ENCODE results near the gene KCNQ1.

Gene KCNQ1

GRCh38 chr11:2759228-2760195 is 314.7 kb downstream of the KCNQ1 start:
- no peak for DNase-seq

DNA sequence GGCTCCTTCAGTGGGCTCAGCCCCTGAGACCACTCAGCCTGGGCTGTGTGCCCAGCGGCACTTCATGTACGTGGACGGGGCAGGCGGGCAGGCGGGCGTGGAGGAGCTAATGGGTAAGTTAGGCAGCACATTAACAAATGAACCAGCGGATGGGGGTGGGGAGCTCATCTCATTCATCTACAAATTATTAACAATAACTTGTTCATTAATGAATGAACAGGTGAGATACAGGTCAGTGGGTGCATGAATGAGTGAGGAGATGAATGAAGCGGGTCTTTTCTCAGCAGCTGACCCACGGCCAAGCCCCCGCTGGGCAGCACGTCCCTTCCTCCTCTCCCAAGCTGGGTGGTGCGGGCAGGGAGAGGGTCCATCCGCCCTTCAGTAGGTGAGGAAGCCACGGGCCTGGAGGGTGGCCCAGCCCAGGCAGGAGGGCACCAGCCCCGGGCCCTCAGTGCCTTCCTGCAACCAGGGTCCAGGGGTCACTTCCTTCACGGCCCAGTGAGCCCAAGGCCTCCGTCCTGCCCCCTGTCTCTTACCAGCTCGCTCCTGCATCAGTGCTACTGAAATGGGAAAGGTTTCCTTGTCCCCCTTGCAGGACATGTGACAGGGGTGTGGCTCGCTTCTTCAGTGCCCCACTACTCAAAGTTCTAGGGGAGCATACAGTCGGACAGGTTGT is 315.5 kb downstream of the KCNQ1 start:
- no peak for DNase-seq

DNA sequence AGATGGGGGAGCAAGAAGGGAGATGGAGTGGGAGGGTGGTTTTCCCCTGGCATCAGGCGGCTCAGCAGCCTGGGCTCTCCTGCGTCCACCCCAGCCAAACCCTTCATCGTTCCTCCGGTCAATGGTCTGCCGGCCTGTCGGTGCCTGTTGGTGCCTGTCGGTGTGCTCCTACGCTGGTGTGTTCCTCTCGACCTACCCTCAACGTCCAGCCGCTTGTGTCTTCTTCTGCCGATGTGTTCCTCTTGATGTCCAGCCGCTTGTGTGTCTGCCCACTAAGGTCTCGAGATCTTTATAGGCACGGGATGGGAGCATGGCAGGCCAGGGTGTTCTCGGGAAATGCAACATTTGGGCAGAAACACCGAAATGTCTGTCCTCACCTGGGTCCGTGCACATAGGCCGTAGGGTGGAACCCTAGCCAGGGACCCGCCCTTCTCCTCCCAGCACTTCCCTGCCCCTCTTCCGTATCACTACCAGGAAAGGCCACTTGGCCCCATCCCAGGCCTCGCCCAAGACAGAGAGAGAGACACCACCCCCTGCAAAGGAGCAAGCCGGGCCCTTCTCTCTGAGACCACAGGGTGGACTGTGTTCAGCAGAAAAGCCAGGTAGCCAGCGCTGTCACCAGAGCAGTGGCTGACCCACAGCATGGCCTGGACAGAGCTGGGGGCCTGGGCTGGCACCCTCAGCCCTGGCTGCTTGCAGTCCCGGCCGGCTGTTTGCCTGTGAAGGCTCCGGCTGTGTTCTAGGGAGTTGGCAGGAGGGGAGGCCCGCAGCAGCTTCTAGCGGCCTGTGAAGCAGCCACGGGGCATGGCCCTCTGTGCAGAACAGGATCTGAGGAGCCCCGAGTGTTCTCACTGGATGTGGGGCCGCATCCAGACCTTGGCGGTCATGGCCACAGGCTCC is 316.6 kb downstream of the KCNQ1 start:
- DNase-seq = no peak

- no peak for DNase-seq
Measured at GRCh38 chr11:2762031-2762380, 317.2 kb downstream of the KCNQ1 start.

DNA sequence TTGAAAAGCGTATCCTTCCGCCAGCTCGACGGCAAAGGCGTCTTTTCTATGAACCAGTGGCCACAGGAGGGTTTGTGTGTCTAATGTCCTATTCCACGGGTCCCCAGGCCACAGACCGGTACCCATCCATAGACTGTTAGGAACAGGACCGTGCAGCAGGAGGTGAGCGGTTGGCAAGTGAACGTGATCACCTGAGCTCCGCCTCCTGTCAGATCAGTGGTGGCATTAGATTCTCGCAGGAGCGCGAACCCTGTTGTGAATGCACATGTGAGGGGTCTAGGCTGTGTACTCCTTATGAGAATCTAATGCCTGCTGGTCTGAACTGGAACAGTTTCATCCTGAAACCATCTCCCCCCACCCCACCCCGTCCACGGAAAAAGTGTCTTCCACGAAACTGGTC is 317.6 kb downstream of the KCNQ1 start:
- no peak for DNase-seq

DNA sequence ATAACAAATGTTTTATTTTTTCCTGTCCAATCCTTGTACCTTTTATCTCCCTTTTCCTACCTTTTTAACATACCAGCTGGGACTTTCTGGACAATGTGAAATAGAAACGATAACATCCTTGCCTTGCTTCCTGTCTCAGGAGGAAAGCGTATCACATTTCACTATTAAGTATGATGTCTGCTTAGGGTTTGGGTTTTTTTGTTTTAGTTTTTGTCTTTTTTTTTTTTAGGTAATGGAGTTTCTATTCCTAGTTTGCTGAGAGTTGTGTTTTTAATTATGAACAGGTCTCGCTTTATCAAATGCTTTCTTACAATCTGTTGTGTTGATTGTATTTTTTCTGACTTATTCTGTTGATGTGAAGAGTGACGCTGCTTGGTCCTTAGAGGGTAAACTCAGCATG is 319.2 kb downstream of the KCNQ1 start:
- no peak for DNase-seq

DNA sequence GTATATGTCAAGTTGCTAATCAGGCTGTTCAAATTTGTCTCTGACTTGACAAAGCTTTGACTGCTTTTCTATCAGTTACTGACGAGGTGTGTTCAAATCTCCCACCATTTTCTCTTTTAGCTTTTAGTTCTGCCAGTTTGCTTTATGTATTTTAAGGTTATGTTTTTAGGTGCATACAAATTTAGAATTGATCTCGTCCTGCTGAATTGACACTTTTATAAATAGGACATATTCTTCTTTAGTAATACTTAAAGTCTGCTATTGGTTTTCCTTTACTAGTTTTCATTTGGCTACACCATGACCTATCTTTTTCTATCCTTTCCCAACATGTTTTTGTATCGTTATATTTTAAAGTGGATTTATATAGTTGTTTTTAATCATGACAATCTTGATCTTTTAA is 320.7 kb downstream of the KCNQ1 start:
- DNase-seq = no peak

DNA sequence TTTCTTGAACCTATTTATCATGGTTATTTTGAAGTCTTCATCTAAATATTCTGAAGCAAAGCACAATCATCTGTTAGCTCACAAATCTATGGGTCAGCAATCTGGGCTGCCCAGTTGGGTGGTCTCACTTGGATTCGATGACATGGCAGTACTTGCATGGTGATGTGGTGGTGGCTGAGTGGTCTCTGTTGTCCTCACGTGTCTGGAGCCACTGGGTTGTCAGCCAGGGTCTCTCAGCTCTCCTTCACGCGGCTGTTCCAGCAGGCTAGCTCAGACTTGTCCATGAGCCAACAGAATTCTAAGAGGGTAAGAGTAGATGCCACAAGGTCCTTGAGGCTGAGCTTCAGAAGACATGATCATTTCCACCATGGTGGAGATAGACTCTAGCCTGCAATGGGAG is 321.4 kb downstream of the KCNQ1 start:
- no peak for DNase-seq

DNA sequence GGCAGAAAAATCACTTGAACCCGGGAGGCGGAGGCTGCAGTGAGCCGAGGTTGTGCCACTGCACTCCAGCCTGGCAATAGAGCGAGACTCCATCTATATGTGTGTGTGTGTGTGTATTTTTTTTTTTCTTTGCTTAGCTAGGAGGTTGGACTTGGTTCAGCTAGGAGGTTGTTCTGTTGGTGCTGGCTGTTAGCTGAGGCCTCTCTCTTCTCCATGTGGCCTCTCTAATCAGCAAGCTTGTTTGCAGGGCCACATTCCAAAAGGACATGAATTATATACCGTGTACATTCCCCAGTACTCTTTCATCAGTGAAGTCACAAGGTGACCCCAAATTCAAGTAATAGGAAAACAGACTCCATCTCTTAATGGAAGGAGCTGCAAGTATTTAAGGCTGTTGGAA is 322.3 kb downstream of the KCNQ1 start:
- no peak for DNase-seq

- no peak for DNase-seq
Measured at GRCh38 chr11:2767801-2768200, 323.0 kb downstream of the KCNQ1 start.

DNA sequence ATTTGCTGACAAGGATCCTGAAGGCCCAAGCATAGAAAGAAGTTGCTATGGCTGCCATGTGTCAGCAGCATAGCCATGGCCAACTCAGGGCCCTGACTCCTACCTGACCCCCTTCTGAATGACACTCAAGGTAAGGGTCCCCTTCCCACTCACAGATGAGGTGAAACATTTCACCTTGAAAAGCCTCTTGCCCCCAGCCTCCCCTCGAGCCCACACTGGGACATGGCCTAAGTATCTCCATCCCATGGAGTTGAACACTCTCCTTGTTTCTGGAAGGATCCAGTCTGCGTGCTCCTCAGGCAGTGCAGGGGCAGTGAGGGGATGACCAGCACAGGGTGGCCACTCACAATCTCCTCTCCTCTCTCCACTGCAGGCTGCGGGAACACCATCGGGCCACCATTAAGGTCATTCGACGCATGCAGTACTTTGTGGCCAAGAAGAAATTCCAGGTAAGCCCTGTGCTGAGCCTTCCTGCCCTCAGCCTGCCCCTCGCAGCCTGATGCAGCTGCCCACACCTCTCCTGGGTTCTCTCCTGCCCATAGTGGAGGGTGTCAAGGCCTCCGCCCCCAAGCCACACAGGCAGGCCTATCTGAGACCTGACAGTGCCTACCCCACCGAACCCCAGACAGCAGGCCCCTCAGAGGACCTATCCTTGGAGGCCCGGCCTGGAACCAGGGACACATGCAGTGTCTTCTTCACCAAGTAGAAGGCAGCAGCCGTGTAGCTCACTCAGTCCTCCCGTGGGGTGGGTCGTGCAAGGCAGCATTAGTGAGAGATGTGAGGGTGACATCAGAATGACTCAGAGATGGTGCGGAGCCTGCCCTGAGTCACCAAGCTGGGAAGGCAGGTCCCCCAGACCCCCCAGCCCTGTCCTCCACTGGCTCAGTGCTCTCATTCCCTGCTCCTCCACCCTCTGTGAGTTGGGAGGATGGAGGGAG is 323.9 kb downstream of the KCNQ1 start:
- no peak for DNase-seq

GRCh38 chr11:2769409-2770095 is 324.7 kb downstream of the KCNQ1 start:
- no peak for DNase-seq

DNA sequence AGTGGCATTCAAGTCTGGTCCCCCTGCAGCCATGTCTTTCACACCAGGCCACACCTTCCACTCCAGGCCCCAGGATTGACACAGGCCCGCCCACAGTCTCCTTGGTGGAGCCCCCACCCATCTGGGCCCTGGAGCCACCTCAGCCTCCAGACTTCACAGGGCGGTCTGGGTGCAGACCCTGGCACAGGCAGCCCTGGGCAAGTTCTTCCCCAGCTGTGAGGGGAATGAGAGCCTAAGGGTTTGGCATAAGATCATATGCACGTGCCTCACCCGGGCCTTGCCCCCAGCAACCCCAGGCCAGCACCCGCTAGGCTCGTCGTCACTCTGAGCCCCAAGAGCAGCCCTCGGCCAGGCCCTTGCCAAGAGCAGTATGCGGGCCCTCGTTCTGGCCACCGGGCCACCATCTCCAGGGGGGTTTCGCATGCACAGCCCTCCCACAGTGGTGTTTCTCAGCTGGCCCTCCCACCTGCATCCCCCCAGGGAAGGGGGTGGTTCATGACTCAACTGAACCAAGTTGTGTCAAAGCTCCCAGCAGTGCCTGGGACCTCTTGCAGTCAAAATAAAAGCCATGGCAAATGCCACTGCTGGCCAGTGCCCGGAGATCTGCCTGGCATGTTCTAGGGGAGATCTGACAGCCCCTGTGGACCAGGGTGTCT is 325.4 kb downstream of the KCNQ1 start:
- no peak for DNase-seq

- DNase-seq = no peak
Measured at GRCh38 chr11:2770761-2771301, 326.0 kb downstream of the KCNQ1 start.

DNA sequence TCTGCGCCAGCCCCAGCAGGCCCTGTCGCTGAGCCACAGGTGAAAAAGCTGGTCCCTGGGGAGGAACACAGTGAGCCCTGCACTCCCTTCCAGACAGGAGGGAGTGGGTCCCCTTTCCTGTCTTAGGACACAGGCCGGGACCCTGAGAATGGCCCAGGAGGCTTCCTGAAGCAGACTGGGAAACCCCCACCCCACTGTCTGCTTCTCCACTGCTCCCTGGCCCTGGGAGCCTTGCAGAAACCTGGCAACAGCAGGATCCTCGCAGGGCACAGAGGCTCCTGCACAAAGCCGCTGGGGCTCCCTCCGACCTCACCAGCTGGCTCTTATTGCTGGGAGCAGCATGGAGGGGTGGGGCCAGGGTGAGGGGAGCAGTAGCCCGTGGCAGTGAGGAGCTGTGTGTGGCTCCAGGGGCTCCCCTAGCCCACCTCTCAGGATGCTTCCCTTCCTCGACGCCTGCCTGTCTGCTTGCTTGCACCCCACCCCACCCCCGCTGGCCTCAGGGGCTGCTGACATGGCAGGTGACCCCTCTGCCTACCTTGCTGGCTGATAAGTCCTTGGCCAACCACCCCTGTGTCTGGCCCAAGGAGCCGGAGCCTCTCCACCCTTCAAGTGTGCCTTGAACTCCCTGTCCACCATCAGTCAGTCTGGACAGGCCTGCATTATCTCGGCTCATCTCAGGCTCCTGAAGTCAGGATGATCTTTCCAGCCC is 327.1 kb downstream of the KCNQ1 start:
- DNase-seq = no peak

- no peak for DNase-seq
Measured at GRCh38 chr11:2772544-2773031, 327.8 kb downstream of the KCNQ1 start.

DNA sequence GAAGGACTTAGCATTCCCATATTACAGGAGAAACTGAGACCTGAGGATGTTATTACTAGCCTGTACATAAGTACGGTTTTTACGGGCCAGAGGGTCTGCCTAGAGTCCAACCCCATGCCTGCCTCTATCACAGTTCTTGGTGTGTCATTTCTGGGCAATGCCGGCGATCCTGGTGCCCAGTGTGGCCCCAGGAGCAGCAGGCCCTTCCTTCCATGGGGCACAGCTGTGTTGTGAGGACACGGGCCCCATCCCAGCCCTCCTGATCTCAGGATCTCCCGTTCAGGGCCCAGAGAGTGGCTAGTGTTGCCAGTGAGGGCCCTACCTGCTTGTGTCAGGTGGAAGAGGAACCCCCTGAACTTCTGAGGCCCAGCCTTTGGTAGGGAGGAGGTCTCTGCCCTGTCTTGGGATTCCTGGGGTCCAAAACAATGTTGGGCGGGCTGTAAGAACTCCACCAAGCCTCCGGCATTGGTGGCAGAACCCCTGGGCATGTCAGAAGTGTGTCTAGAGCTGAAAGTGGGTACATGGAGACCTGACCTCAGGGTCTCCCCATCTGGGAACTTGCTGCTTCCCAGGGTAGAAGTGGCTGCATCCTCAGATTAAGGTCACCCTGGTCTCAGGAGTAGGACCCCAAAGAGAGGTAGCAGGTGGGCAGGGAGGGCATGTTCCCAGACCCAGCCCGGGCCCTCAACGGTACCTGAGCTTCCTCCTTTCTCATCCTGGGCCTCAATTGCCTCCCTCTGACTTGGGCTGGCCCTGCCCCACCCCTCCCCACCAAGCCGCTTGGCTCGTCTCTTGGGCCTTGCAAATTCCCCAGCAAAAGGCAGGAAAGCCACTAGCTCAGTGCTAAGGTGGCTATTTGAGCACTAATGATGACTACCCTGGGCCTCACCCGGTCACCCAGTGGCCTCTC is 329.6 kb downstream of the KCNQ1 start:
- DNase-seq = no peak

- no peak for DNase-seq
Measured at GRCh38 chr11:2775083-2775625, 330.3 kb downstream of the KCNQ1 start.
